HG02938 (cell line): ENCODE data around the gene FBRS.

Experiments
- ATAC-seq: cut with Tn5 transposase; IDR thresholded peaks from one replicate; pipeline ENCODE4 v1.9.1; 2021; ENCODE audit warnings: mild to moderate bottlenecking, moderate library complexity; ENCODE audit not compliant: unreplicated experiment

Gene FBRS

GRCh38 chr16:30641378-30641982, 16.8 kb upstream of the FBRS start:
- no peak for ATAC-seq

DNA sequence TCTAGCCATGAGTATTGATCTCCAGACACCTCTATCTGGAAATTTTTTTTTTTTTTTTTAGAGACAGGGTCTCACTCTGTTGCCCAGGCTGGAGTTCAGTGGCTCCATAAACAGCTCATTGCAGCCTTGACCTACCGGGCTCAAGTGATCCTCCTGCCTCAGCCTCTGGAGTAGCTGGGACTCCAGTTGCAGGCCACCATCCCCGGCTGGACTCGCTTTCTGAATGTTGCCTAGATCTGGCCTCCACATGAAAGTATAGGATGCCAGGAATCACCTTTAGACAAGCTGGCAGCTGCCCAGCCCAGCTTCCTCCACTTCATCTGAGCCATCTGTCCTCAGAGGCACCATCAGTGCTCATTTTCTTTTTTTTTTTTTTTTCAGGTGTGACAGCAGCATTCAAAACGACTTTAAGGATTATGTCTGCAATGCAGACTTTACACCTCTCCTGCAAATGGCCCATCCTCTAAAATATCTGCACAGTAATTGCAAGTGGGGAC, 13.8 kb upstream of the FBRS start:
- ATAC-seq: no peak

DNA sequence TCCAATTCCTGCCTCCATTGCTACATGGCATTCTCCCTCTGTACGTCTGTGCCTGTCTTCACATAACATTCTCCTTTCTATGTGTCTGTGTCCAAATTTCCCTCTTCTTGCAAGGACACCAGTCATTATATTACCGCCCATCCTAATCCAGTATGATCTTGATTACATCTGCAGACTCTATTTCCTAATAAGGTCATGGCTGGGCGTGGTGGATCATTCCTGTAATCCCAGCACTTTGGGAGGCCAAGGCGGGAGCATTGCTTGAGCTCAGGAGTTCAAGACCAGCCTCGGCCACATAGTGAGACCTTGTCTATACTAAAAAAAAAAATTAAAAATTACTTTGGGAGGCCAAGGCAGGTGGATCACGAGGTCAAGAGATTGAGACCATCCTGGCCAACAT, 12.5 kb upstream of the FBRS start:
- ATAC-seq: no peak

DNA sequence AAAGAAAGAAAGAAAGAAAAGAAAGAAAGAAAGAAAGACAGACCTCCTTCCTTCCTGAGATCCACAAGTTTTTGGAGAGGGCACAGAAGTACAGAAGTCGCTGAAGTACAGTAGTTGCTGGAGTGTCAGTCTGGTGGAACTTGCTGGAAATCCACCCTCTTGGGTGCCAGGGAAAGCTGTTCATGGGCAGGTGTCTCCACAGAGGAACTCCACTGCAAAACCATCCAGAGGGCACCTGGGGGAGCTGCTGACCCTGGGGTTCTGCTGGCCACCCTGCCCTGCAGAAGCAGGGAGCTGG, 11.0 kb upstream of the FBRS start:
- ATAC-seq: no peak

DNA sequence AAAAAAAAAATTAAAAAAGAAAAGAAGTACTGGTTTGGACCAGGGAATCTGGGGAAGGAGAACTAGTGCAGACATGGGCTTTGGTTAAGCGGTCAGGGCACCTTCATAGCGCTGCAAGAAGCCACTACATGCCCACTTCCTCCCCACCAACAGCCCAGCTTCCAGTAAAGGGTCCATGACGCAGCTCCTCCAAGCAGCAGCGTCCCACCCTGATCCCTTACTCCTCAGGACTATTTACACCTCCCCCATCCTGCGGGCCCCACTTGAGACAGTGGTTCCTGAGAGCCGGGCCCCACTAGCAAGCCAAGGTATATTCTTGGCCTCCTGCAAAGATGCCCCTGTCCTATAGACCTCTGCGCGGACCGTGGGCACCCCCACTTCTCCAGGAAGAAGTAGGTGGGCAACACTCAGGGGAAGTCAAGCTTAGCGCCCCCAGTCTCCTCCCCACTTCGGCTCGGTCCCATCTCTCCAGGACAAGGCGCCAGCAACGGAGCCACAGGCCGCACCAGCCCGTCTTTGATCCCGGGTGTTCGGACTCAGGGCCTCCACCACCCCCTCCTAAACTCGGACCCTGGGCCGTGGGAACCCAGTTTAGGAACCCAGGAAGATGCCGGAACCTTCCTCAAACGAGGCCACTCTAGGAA, 8.4 kb upstream of the FBRS start:
- no peak for ATAC-seq

DNA sequence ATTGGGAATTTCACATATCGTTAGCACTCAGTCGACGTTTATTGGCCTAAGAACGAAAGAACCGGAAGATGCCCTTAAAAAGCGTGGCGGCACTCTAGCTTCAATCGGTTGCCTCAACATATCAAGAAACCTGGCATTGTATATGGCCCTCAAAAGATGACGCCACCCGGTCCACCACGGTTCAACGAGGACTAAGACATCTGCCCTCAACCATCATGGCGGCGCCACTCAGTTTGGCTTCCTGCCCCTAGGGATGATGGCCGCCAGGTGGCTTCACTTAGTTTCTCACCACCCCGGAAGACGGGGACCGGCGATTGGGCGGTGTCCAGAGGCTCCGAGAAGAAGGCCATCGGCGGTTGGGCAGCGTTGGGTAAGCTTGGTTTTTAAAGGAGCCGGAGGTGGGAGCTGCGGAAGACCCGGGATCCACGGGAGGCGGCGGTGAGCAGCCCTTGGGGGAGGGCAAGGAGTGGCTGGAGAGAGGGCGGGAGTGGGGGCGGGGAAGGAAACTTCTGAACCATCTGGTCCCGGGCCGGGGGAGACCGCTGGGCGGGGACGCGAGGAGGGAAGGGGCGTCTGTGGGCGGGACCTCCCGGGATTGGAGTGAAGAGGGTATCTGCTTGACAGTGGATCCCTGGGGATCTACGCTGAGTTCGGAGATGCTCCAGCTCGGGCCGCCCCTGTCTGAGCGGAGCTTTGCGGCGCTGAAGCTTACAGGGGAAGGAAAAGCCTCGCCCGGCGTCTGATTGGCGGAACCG, 7.7 kb upstream of the FBRS start, which contains the start of gene PRR14:
Gene PRR14, plus strand, starts transcription at position 592 of the 755 bp plus-strand sequence. CDS start 686 bp downstream, outside the sequence.
- peak; percentile 83 for ATAC-seq

- ATAC-seq: no peak
These were observed 6.9 kb upstream of the FBRS start for GRCh38 chr16:30651124-30652004.

- ATAC-seq: no peak
These were observed 6.3 kb upstream of the FBRS start for GRCh38 chr16:30652005-30652296.

- ATAC-seq: no peak
These were observed 5.5 kb upstream of the FBRS start for GRCh38 chr16:30652718-30653117.

DNA sequence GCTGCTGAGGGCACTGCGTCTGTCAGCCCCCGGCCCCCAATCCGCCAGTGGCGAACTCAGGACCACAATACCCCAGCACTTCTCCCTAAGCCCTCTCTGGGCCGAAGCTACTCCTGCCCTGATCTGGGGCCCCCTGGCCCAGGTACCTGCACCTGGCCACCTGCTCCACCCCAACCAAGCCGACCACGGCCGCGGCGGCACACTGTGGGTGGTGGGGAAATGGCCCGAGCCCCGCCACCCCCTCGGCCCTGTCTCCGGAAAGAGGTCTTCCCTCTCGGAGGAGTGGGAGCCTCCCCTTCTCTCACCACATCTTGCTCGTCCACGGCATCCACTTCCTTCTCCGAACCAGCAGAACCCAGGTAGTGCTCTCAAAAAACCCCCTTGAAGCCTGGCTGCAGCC, 3.4 kb upstream of the FBRS start:
- ATAC-seq: no peak

GRCh38 chr16:30655815-30656347, 2.4 kb upstream of the FBRS start:
- no peak for ATAC-seq

DNA sequence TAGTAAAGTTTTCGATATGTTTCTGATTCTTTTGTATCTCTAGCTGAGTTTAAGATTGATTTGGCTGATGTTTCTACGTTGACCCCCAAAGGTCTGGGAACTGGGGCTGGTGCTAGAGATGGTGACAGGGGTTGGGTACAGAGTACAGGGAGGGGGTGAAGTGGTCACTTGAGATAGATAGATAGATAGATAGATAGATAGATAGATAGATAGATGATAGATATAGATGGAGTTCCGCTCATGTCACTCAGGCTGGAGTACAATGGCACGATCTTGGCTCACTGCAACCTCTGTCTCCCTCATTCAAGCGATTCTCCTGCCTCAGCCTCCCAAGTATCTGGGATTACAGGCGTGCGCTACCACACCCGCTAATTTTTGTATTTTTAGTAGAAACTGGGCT, 1.8 kb upstream of the FBRS start:
- ATAC-seq: no peak

GRCh38 chr16:30656974-30657865, 1.0 kb upstream of the FBRS start:
- ATAC-seq: no peak

DNA sequence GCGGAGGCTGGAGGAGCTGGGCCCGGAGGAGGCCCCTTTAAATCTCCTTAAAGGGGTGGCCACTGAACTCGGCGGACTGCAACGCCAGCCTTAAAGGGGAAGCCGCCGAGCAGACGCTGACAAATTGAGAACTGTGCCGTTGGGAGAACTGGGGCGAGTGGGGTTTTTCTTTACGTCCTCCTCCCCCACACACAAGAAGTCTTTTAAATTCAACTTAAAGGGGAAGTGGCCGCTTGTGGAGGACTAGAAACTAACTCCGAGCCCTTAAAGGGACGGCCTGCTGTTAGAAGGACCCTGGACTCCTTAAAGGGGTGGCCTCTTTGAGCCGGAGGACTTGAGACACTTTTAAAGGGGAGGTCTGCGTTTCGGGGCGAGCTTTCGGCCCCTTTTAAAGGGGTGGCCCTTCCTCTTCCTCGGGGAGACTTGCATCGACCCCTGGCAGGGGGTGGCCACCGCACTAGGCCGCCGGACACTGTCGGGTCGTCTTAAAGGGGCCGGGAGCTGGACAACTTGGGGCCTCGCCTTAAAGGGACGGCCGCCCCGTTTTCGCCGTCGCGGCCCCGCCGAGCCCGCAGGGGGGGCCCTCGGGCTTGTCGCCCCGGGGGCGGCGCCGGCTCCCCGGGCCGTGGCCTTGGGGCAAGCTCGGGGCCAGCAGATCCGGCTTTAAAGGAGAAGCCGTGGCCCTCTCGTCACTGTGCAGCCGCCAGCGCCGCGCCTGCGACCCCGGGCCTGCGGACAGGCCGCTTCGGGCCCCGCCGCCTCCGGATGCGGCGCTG, 688 bp downstream of the FBRS start:
- peak; percentile 28 for ATAC-seq

GRCh38 chr16:30659507-30660423, 1.5 kb downstream of the FBRS start:
- ATAC-seq: no peak

GRCh38 chr16:30660424-30661261, 2.4 kb downstream of the FBRS start:
- ATAC-seq: no peak

- ATAC-seq: no peak
These were observed 4.2 kb downstream of the FBRS start for GRCh38 chr16:30662449-30662848.
